ENCODE results near the gene ARHGAP19. TPM values are rescaled to one million over a fixed set of nuclear protein-coding genes. Genes with fewer than 3 reads are reported as not detected.

ARHGAP19 gene
- total RNA-seq, 1 experiment from 2014 or later = 20.6 TPM

DNA sequence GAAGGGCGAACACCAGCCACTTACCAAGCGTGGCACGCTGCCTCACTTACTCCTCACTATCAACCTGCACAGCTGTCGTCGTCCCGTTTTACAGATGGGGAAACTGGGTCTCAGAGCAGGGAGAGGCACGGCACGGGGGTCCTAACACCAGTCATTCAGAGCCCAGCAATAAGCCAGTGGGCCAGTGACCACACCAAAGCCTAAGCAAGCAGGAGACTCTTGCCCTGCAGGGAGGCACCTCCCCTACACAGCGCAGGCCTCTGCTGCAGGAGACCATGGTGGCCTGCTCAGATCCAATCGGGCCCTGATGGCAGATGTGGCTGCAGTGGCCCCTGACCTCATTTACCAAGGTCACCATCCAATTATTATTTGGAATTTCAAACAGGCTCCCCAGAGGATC, 111.5 kb downstream of the ARHGAP19 start:
- H3K27me3 ChIP-seq (replicated peaks) = peaks cover 91% of the 10 kb centered on the region

DNA sequence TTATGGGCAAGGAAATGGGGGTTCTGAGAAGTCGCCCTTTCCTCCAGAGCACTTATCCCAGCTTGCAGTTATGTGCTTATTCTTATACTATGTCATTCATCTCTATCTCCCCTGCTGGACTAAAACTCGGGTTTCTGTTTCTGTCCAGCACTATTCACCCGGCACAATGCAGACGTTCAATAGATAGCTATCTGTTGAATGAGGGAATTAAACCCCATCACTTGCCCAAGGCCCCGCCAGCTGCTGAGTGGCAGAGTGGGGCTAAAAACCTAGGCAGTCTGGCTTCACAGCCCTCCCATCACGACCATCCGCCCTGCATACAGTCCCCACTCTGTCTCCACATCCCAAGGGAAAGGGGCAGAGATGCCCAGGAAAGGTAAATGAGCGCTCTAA, 112.1 kb downstream of the ARHGAP19 start:
- no peak overlapping the region for H3K4me3 ChIP-seq
- no peak for DNase-seq (ENCODE audit: low read depth in 1 of 2, low spot score in 2 of 2)
- no peaks in the 10 kb centered on the region for H3K9me3 ChIP-seq (replicated peaks)
- no peaks in the 10 kb centered on the region for H3K36me3 ChIP-seq
- H3K27me3 ChIP-seq (replicated peaks) = peaks cover 86% of the 10 kb centered on the region
- H3K27ac ChIP-seq = no peak overlapping the region
- H3K4me1 ChIP-seq (replicated peaks) = peaks cover under 1% of the 10 kb centered on the region; the same call in 1 of the 2 replicates

More for the DNA sequence above, 111.5 kb downstream of the ARHGAP19 start:
- Histone ChIP-seq H3K36me3 (no peaks in the 10 kb centered on the region), H3K27ac (no peak overlapping the region), H3K4me1 (replicated peaks) (peaks cover 5% of the 10 kb centered on the region), H3K9me3 (replicated peaks) (no peaks in the 10 kb centered on the region), H3K4me3 (no peak overlapping the region)
- DNase-seq (ENCODE audit: low read depth in 1 of 2, low spot score in 2 of 2) = no peak

DNA sequence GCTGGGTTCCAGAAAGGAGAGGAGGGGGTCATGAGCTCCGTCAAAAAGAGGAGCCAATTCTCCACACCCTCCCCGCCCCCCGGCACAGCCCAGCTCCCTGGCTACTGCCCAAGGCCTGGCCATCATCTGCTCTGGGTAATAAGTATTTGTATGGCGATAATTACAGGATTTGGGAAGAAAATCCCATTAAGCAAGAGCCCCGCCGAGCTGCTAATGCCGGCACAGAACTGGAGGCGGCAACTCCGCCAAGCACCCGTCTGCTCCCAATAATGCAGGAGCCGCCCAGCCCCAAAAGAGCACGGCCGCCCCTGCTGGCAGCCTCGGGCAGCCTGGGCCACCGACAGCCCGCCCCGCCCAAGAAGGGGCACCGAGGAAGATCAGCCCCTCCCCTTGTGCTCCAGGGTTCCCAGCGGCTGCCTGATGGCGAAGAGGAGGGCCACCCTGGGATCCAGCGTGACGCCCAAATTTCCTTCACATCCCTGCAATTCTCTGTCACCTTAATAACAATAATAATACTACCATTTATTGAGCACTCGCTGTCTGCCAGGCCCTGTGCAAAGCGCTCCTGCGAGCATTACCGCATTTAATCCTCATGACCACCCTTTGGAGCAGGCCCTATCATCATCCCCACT, 112.6 kb downstream of the ARHGAP19 start:
- peaks cover 81% of the 10 kb centered on the region for H3K27me3 ChIP-seq (replicated peaks)
- no peaks in the 10 kb centered on the region for H3K36me3 ChIP-seq

DNA sequence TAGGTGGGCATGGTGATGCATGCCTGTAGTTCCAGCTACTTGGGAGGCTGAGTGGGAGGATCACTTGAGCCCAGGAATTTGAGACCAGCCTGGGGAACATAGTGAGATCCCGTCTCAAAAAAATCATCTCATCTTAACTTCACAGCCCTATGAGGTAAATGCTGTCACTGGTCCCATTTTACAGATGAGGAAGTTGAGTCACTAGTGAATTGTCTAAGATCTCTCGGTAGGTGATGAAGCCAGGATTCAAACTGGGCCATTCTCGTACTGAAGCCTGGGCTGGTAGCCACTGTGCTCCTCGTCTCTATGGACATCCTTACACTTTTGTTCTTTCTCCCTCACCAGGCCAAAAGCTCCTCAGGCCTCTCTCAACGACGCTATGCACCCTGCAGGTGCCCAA, 113.1 kb downstream of the ARHGAP19 start:
- no peak for DNase-seq (ENCODE audit: low read depth in 1 of 2, low spot score in 2 of 2)
- H3K27ac ChIP-seq = no peak overlapping the region
- no peaks in the 10 kb centered on the region for H3K36me3 ChIP-seq
- H3K4me3 ChIP-seq = no peak overlapping the region
- H3K4me1 ChIP-seq (replicated peaks) = no peaks in the 10 kb centered on the region
- H3K9me3 ChIP-seq (replicated peaks) = no peaks in the 10 kb centered on the region
- peaks cover 75% of the 10 kb centered on the region for H3K27me3 ChIP-seq (replicated peaks)

More for the DNA sequence above, 112.6 kb downstream of the ARHGAP19 start:
- no peak for DNase-seq (ENCODE audit: low read depth in 1 of 2, low spot score in 2 of 2)
- H3K9me3 ChIP-seq (replicated peaks) = no peaks in the 10 kb centered on the region
- no peak overlapping the region for H3K4me3 ChIP-seq
- no peaks in the 10 kb centered on the region for H3K4me1 ChIP-seq (replicated peaks)
- H3K27ac ChIP-seq = no peak overlapping the region

DNA sequence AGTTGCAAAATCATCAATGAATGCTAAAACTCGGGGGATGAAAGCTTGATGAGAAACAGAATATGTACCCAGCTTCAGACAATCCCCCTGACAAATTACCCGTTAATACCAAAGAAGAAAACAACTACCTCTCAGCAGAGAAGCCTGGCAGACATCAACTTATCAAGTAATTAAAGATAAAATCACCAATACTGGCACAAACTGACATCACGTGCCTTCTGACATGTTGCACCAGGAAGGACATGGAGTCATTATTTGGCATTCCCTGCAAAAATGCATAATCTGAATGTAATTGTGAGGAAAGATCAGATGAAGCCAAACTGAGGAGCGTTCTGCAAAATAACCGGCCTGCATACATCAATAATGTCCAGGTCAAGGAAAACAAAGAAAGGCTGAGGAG, 114.4 kb downstream of the ARHGAP19 start:
- Histone ChIP-seq H3K27me3 (replicated peaks) (peaks cover 67% of the 10 kb centered on the region), H3K36me3 (no peaks in the 10 kb centered on the region), H3K4me1 (replicated peaks) (no peaks in the 10 kb centered on the region), H3K9me3 (replicated peaks) (no peaks in the 10 kb centered on the region), H3K4me3 (no peak overlapping the region), H3K27ac (no peak overlapping the region)
- no peak for DNase-seq (ENCODE audit: low read depth in 1 of 2, low spot score in 2 of 2)

DNA sequence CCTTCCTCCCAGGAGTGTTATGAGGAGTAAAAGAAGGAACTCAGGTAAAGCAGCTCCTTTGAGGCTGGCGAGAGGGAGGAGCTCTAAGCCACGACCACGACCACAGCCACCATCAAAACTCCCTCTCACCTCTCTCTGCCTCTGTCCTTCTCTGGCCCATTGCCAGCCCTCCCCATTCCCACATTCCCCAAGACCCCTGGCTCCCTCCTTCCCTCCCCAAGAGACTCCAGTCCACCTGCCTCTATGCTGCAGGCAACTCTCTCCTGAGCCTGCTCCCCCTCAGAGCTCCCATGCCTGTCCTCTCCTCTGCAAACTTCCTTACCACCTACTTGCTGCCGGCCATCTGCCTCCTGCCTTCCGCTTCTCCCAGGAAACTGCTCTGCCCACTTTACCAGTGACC, 116.2 kb downstream of the ARHGAP19 start:
- H3K4me3 ChIP-seq = no peak overlapping the region
- H3K4me1 ChIP-seq (replicated peaks) = no peaks in the 10 kb centered on the region
- no peaks in the 10 kb centered on the region for H3K36me3 ChIP-seq
- H3K27ac ChIP-seq = no peak overlapping the region
- peaks cover 58% of the 10 kb centered on the region for H3K27me3 ChIP-seq (replicated peaks)
- H3K9me3 ChIP-seq (replicated peaks) = no peaks in the 10 kb centered on the region
- DNase-seq (ENCODE audit: low read depth in 1 of 2, low spot score in 2 of 2) = no peak

DNA sequence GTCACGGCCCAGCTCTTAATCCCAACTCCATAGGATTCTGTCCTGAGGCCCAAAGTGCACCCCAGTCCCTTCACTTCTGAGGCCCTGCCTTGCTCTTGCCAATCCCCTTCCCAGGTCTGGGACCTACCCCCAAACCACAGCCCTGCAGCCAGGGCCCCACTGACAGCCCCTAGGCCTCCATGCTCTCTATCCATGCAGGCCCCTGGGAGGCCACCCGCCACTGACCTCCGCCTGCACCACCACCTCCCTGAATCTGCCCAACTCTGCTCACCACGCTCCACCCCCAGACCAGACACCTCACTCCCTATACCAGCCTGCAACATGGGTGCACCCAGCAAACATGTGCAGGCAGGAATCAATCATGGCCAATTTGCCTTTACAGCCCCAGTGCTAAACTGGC, 116.9 kb downstream of the ARHGAP19 start:
- Histone ChIP-seq H3K27ac (no peak overlapping the region), H3K4me3 (no peak overlapping the region), H3K36me3 (no peaks in the 10 kb centered on the region), H3K4me1 (replicated peaks) (no peaks in the 10 kb centered on the region), H3K9me3 (replicated peaks) (no peaks in the 10 kb centered on the region), H3K27me3 (replicated peaks) (peaks cover 55% of the 10 kb centered on the region)
- DNase-seq (ENCODE audit: low read depth in 1 of 2, low spot score in 2 of 2) = no peak

DNA sequence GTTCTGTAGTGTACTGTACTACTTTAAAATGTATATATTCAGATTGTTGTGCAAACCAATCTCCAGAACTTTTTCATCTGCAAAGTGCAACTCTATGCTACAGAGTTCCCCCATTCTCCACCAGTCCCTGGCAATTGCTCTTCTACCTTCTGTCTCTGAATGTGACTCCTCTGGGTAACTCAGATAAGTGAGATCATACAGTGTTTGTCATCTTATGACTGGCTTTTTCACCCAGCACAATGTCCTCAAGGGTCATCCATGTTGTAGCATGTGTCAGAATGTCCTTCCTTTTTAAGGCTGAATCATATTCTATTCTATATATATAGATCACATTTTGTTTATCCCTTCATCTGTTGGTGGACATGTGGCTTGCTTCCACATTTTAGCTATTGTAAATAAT, 117.5 kb downstream of the ARHGAP19 start:
- H3K27ac ChIP-seq = no peak overlapping the region
- H3K9me3 ChIP-seq (replicated peaks) = no peaks in the 10 kb centered on the region
- no peak for DNase-seq (ENCODE audit: low read depth in 1 of 2, low spot score in 2 of 2)
- H3K27me3 ChIP-seq (replicated peaks) = peaks cover 55% of the 10 kb centered on the region
- no peaks in the 10 kb centered on the region for H3K36me3 ChIP-seq
- H3K4me3 ChIP-seq = no peak overlapping the region
- H3K4me1 ChIP-seq (replicated peaks) = no peaks in the 10 kb centered on the region

DNA sequence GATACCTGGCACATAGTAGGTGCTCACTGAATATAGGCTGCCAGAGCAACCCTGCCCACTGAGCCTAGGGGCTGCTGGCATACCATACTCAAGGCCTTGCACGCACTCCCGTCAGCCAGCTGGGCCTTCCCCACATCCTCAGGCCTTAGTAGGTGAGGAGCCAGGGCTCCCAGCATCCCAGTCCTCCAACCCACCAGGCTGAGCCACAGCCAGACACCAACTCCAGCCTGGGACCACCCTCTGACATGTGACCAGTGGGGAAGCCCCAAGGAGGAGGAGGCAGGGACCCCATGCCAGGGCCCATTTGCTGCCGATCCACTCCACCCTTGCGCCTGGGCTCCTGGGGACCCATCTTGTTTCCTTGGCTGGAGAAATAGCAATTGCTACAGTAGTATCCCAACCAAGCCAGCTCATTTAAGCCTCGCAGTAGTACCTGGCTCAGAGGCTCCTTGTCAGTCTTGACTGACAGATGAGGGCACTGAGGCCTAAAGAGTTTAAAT, 118.1 kb downstream of the ARHGAP19 start:
- Histone ChIP-seq H3K4me3 (no peak overlapping the region), H3K4me1 (replicated peaks) (no peaks in the 10 kb centered on the region), H3K36me3 (no peaks in the 10 kb centered on the region), H3K9me3 (replicated peaks) (no peaks in the 10 kb centered on the region), H3K27me3 (replicated peaks) (peaks cover 50% of the 10 kb centered on the region), H3K27ac (no peak overlapping the region)
- DNase-seq (ENCODE audit: low read depth in 1 of 2, low spot score in 2 of 2) = no peak

DNA sequence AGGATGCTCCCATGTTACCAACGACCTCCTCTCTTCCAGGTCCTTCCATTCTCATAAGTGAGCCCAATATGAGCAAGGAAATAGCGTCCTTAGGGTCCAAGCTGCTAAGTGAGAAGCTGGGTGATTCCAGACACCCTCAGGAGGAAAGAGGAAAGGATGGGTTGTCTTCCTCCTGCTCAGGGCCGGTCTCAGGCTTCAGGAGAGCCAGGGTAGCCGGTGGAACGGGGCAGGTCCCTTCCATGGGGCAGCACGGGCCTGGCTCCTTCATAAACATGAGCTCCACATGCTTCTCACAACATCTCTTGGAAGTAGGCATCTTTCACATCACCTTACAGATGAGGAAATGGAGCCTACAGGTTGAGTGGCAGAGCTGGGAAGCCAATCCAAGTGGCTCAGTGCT, 119.4 kb downstream of the ARHGAP19 start:
- Histone ChIP-seq H3K36me3 (no peaks in the 10 kb centered on the region), H3K9me3 (replicated peaks) (no peaks in the 10 kb centered on the region), H3K4me1 (replicated peaks) (no peaks in the 10 kb centered on the region), H3K27ac (no peak overlapping the region), H3K4me3 (no peak overlapping the region), H3K27me3 (replicated peaks) (peaks cover 44% of the 10 kb centered on the region)
- no peak for DNase-seq (ENCODE audit: low read depth in 1 of 2, low spot score in 2 of 2)

Other genes starting within 250 kb of the ARHGAP19 start
- gene SLIT1, start 106.7 kb downstream of the ARHGAP19 start, total RNA-seq (2014; rRNA removed; shearing (Covaris generic)) = not detected in 2 replicates
- 1.7 and 2.2 TPM in 2 replicates for gene FRAT1, start 26.6 kb upstream of the ARHGAP19 start, total RNA-seq (2014; rRNA removed; shearing (Covaris generic))
- gene FRAT2, start 42.1 kb upstream of the ARHGAP19 start, total RNA-seq (2014; rRNA removed; shearing (Covaris generic)) = 6.4 and 6.9 TPM in 2 replicates
- 25.1 and 26.4 TPM in 2 replicates for gene RRP12, start 108.7 kb upstream of the ARHGAP19 start, total RNA-seq (2014; rRNA removed; shearing (Covaris generic))
- 475 and 591 TPM in 2 replicates for gene PGAM1, start 133.6 kb upstream of the ARHGAP19 start, total RNA-seq (2014; rRNA removed; shearing (Covaris generic))
- gene EXOSC1, start 153.4 kb upstream of the ARHGAP19 start, total RNA-seq (2014; rRNA removed; shearing (Covaris generic)) = 59.1 and 60.1 TPM in 2 replicates
- gene ZDHHC16, start 153.5 kb upstream of the ARHGAP19 start, total RNA-seq (2014; rRNA removed; shearing (Covaris generic)) = 50.1 and 57.7 TPM in 2 replicates
- gene MMS19, start 205.8 kb upstream of the ARHGAP19 start, total RNA-seq (2014; rRNA removed; shearing (Covaris generic)) = 60.5 and 71.3 TPM in 2 replicates
- 14.8 and 15.8 TPM in 2 replicates for gene UBTD1, start 206.3 kb upstream of the ARHGAP19 start, total RNA-seq (2014; rRNA removed; shearing (Covaris generic))

All from SJSA1 (cell line).